ENCODE data around the gene PHPT1. TPM values are rescaled to one million over a fixed set of nuclear protein-coding genes. Genes with fewer than 3 reads are reported as not detected.
"Not testable (repeated sequence)": the region's sequence is repeated elsewhere in the genome, so short reads cannot be mapped to it uniquely, and the experiment has no call there.

The PHPT1 gene
- total and polyA plus RNA-seq, 2 of the 8 experiments (the other 6 are each of a cell fraction or from before 2014, with no cell fraction given): 109 to 226 TPM

GRCh38 chr9:136803009-136803550 lies 46.1 kb upstream of the PHPT1 start:
- H3K9ac ChIP-seq (replicated peaks in 1 of 4; ENCODE audit: extremely low read depth in 1 of 4, low read depth in 3 of 4, low read length in 3 of 4); H3K4me2 ChIP-seq (ENCODE audit: insufficient read depth in 1 of 2, low read depth in 2 of 2, low read length in 2 of 2); H2BK5ac ChIP-seq (ENCODE audit: low read depth, low read length); H3K4ac ChIP-seq (replicated peaks; ENCODE audit: insufficient read length, low read depth, low read length); H4K91ac ChIP-seq (replicated peaks; ENCODE audit: insufficient read length, low read length); H4K8ac ChIP-seq (ENCODE audit: extremely low read depth, insufficient read depth, low read length); H3K56ac ChIP-seq (replicated peaks; ENCODE audit: insufficient read length, low read depth, low read length); H3K14ac ChIP-seq (ENCODE audit: insufficient read length); H2BK20ac ChIP-seq (ENCODE audit: low read length); H3K79me2 ChIP-seq (ENCODE audit: control insufficient read depth in 1 of 2, insufficient read depth in 2 of 2, low read length in 2 of 2); H3K27ac ChIP-seq (ENCODE audit: low read depth, low read length); H4K5ac ChIP-seq (ENCODE audit: insufficient read length, low read depth, low read length); DNase-seq (ENCODE audit: low read depth in 1 of 2, low spot score in 2 of 2); H3K23ac ChIP-seq (ENCODE audit: insufficient read length); H2AK5ac ChIP-seq (ENCODE audit: low read depth, low read length); H2BK12ac ChIP-seq (ENCODE audit: low read depth, low read length); H3K4me3 ChIP-seq (ENCODE audit: extremely low read depth in 1 of 4, insufficient read depth in 2 of 4, low read depth in 3 of 4, low read length in 4 of 4); H2AFZ ChIP-seq (ENCODE audit: low read length); H3K79me1 ChIP-seq (ENCODE audit: low read depth, low read length); FAIRE-seq; H3K36me3 ChIP-seq (ENCODE audit: control insufficient read depth in 2 of 4, insufficient read depth in 4 of 4, low read length in 3 of 4); H4K20me1 ChIP-seq (replicated peaks in 1 of 2; ENCODE audit: control insufficient read depth in 1 of 2, insufficient read depth in 2 of 2, low read length in 2 of 2); H2BK15ac ChIP-seq (ENCODE audit: low read length); H3K18ac ChIP-seq (ENCODE audit: extremely low read depth, low read length); H2BK120ac ChIP-seq (replicated peaks; ENCODE audit: low read depth, low read length); H3K9me3 ChIP-seq (ENCODE audit: insufficient read depth in 2 of 2, low read depth in 1 of 2, low read length in 1 of 2): not testable (repeated sequence)
- peaks cover 0 to 32% (median 18%) of the 10 kb centered on the region in 4 experiments; a peak in 5 of 7 replicates for H3K27me3 ChIP-seq (replicated peaks in 1 of 4; ENCODE audit: control insufficient read depth in 3 of 4, extremely low read depth in 1 of 4, insufficient read depth in 3 of 4, low read length in 3 of 4)
- 84% methylated on average over 8 of the region's 9 CpGs; no CpG with 5 or more reads in 1 of the 2 experiments for WGBS, 2 experiments (ENCODE audit: extremely low coverage in 1 of 2, insufficient coverage in 1 of 2, insufficient read length in 1 of 2, insufficient replicate concordance in 2 of 2, low coverage in 1 of 2, low lambda C conversion rate in 2 of 2, missing lambda C conversion rate in 1 of 2)
- H3K23me2 ChIP-seq (ENCODE audit: low read depth, low read length): peaks cover 19% of the 10 kb centered on the region; the same call in 1 of the 2 replicates
- ChIA-PET POLR2A (ENCODE audit: partially characterized antibody) (interaction anchor here (1.3 to 7.8 kb wide), 2 partner anchors 10 to 17 kb away, joined by 3 to 96 read pairs; no protein-coding TSS in a partner anchor), CTCF (ENCODE audit: partially characterized antibody) (interaction anchor here (0.8 to 5.2 kb wide), 7 partner anchors 11 to 201 kb away, joined by 3 to 35 read pairs (median 5); partner anchors contain the start of genes AJM1 and C8G)
- H3K4me1 ChIP-seq (replicated peaks in 1 of 4; ENCODE audit: control insufficient read depth in 3 of 4, insufficient read depth in 4 of 4, low read length in 3 of 4): peaks cover 0 to 20% (median 12%) of the 10 kb centered on the region in 4 experiments; a peak in 6 of 7 replicates
